Pancreas (tissue), 10 donors: ENCODE measurements around the gene SIM2. TPM values are rescaled to one million over a fixed set of nuclear protein-coding genes. Genes with fewer than 3 reads are reported as not detected.
"Not testable (repeated sequence)": the region's sequence is repeated elsewhere in the genome, so short reads cannot be mapped to it uniquely, and the experiment has no call there.

ENCODE experiments used
- ATAC-seq, 4 donors: fragments of 200-7000 bp; cut with Tn5 transposase; one replicate each; pipeline versions ENCODE4 v1.8.0 to v1.9.1; 2020; ENCODE audit warnings: mild to moderate bottlenecking in 4 of 4, moderate library complexity in 4 of 4
- DNase-seq, 6 donors: peaks; one replicate each; pipeline ENCODE4 v3.0.0-alpha.2; 2020
- FAIRE-seq: peaks from 2 replicates; lab custom pipeline; 2012; peaks lifted over from hg19 to GRCh38; lab: Jason Lieb, UNC
- H3K27ac ChIP-seq, 4 donors: fragments of 200-600 bp; sonication (generic); 1 replicate in 3 of 4; 2 replicates in 1 of 4; pipeline versions ENCODE4 v1.5.0 to v1.8.0; 2020
- H3K27me3 ChIP-seq, 4 donors: fragments of 200-600 bp; one replicate each; pipeline ENCODE4 v1.8.0; 2021
- H3K36me3 ChIP-seq, 3 donors: fragments of 200-600 bp; sonication (generic) in 1 of 3; one replicate each; pipeline versions ENCODE4 v1.5.0 to v1.8.0; 2020 to 2021
- H3K4me1 ChIP-seq, 3 donors: fragments of 200-600 bp; one replicate each; pipeline ENCODE4 v1.8.0; 2021
- H3K4me3 ChIP-seq, 4 donors: fragments of 200-600 bp; sonication (generic) in 2 of 4; one replicate each; pipeline versions ENCODE4 v1.5.0 to v1.8.0; 2020 to 2021
- H3K9me3 ChIP-seq, 4 donors: fragments of 200-600 bp; one replicate each; pipeline ENCODE4 v1.8.0; 2021
- CTCF ChIP-seq, 4 donors: fragments of 200-600 bp; sonication (generic) in 3 of 4; IDR thresholded peaks; one replicate each; pipeline versions ENCODE4 v1.5.0 to v1.8.0; 2021; ENCODE audit warnings: antibody characterized with exemption in 4 of 4
- WGBS, 2 donors: extraction: QIAGEN DNeasy Blood & Tissue Kit; methylation state at CpG; one replicate each; pipeline ENCODE4 v1.1.7; 2013; 5-methylcytosine and 5-hydroxymethylcytosine counted together
- intact Hi-C, 3 donors: fragments of 100-400 bp; cut with DNase I; formaldehyde crosslinking; loops; one replicate each; pipeline versions ENCODE4 v1.11.1 to v1.14.2; 2022
- polyA plus RNA-seq, 2 donors: library from polyadenylated mRNA; stranded (reverse); fragments of 200-250 nt; gene quantifications; one replicate each; pipeline ENCODE4 v1.2.3, GENCODE V29; 2013
- total RNA-seq, 6 donors: library from RNA; stranded (reverse); fragmentation: NEBNext Ultra II Directional in 4 of 6; extraction: Animal tissue kit (Norgen Biotek cat#: 25700) in 4 of 6; gene quantifications; one replicate each; pipeline versions ENCODE4 v1.2.1 to v1.2.4, GENCODE V29; 2021 to 2023
- donor health status: healthy with polysubstance abuse.
- donor health status: DM: no; HTN: no; CAD: no; lungs with moderate emphysema.
- donor health status: DM: no; HTN: no; CAD: no.
- donor health status: control.
- donor health status: control.
- donor health status: Bipolar disorder and iron deficiency.
- donor health status: DM: yes; HTN: yes; CAD: no.
- donor health status: DM: no; HTN: no; CAD: no.
- donor health status: DM: no; HTN: no; CAD: no.
- donor health status: DM: yes; HTN: yes; CAD: no.

The SIM2 gene
- total and polyA plus RNA-seq, 8 donors = 0.02 to 0.53 (median 0.13) TPM; not detected in 5

GRCh38 chr21:36664662-36664990 is 34.3 kb upstream of the SIM2 start:
- WGBS, 2 donors = 41 to 54% methylated on average over 9 of the region's 9 CpGs
- H3K27me3 ChIP-seq = no peaks in the 10 kb centered on the region
- no peaks in the 10 kb centered on the region for H3K4me1 ChIP-seq
- DNase-seq (no peak), FAIRE-seq (no peak), ATAC-seq (no peak)
- intact Hi-C loops = no loop called here
- H3K4me3 ChIP-seq = no peak overlapping the region
- no peaks in the 10 kb centered on the region for H3K36me3 ChIP-seq
- H3K9me3 ChIP-seq = no peaks in the 10 kb centered on the region
- TF ChIP-seq CTCF (IDR thresholded peaks at IDR 0.05) = no peak
- H3K27ac ChIP-seq = no peak overlapping the region

GRCh38 chr21:36665806-36666205 is 33.1 kb upstream of the SIM2 start:
- WGBS, 2 donors = 76 to 89% methylated on average over 4 to 6 of the region's 6 CpGs
- TF ChIP-seq CTCF (IDR thresholded peaks at IDR 0.05) = no peak

GRCh38 chr21:36668713-36669112 is 30.2 kb upstream of the SIM2 start:
- no peaks in the 10 kb centered on the region for H3K9me3 ChIP-seq
- DNase-seq (no peak), ATAC-seq (no peak), FAIRE-seq (no peak)
- no peak overlapping the region for H3K4me3 ChIP-seq
- no peaks in the 10 kb centered on the region for H3K4me1 ChIP-seq
- TF ChIP-seq CTCF (IDR thresholded peaks at IDR 0.05) = no peak
- no peaks in the 10 kb centered on the region for H3K36me3 ChIP-seq
- no peaks in the 10 kb centered on the region for H3K27me3 ChIP-seq
- 62 to 64% methylated on average over 6 to 9 of the region's 9 CpGs for WGBS, 2 donors
- intact Hi-C loops = no loop called here
- H3K27ac ChIP-seq = no peak overlapping the region

More at GRCh38 chr21:36665806-36666205, 33.1 kb upstream of the SIM2 start:
- DNase-seq = no peak
- H3K36me3 ChIP-seq = no peaks in the 10 kb centered on the region
- no peaks in the 10 kb centered on the region for H3K4me1 ChIP-seq
- no peak for FAIRE-seq
- no peak for ATAC-seq
- no peaks in the 10 kb centered on the region for H3K27me3 ChIP-seq
- no peak overlapping the region for H3K27ac ChIP-seq
- intact Hi-C loops = no loop called here
- no peaks in the 10 kb centered on the region for H3K9me3 ChIP-seq
- no peak overlapping the region for H3K4me3 ChIP-seq

GRCh38 chr21:36671836-36672235 is 27.1 kb upstream of the SIM2 start:
- no peak overlapping the region for H3K4me3 ChIP-seq
- no peaks in the 10 kb centered on the region for H3K27me3 ChIP-seq
- no peaks in the 10 kb centered on the region for H3K9me3 ChIP-seq
- no peaks in the 10 kb centered on the region for H3K36me3 ChIP-seq
- FAIRE-seq (no peak), DNase-seq (no peak), ATAC-seq (no peak)
- intact Hi-C loops = no loop called here
- no peak overlapping the region for H3K27ac ChIP-seq
- no peaks in the 10 kb centered on the region for H3K4me1 ChIP-seq
- TF ChIP-seq CTCF (IDR thresholded peaks at IDR 0.05) = no peak
- WGBS, 2 donors = 90 to 91% methylated on average over 2 of the region's 2 CpGs

- H3K4me3 ChIP-seq, H3K27me3 ChIP-seq, H3K36me3 ChIP-seq, H3K4me1 ChIP-seq, intact Hi-C loops, ATAC-seq, H3K27ac ChIP-seq, DNase-seq, H3K9me3 ChIP-seq, FAIRE-seq: not testable (repeated sequence)
- 65 to 77% methylated on average over 2 of the region's 2 CpGs for WGBS, 2 donors
These were observed 26.6 kb upstream of the SIM2 start for GRCh38 chr21:36672296-36672695.

GRCh38 chr21:36672737-36673136 is 26.2 kb upstream of the SIM2 start:
- Histone ChIP-seq H3K9me3 (no peaks in the 10 kb centered on the region), H3K4me3 (no peak overlapping the region), H3K27ac (no peak overlapping the region), H3K4me1 (no peaks in the 10 kb centered on the region), H3K27me3 (no peaks in the 10 kb centered on the region), H3K36me3 (no peaks in the 10 kb centered on the region)
- FAIRE-seq (no peak), DNase-seq (no peak), ATAC-seq (no peak)
- WGBS, 2 donors = 75 to 81% methylated on average over 5 of the region's 5 CpGs
- TF ChIP-seq CTCF (IDR thresholded peaks at IDR 0.05) = no peak
- intact Hi-C loops = no loop called here
